ENCODE measurements around the gene CCL18. TPM values are rescaled to one million over a fixed set of nuclear protein-coding genes. Genes with fewer than 3 reads are reported as not detected.

The CCL18 gene
- not detected in 2 replicates for total RNA-seq

GRCh38 chr17:36063786-36064541 is at the start of gene CCL18:
Gene CCL18 (plus strand): TSS chr17:36064272. CDS start chr17:36064343, 71 bp downstream.

GRCh38 chr17:36017799-36018198 is 46.3 kb upstream of the CCL18 start, which contains the start of gene CCL23:
Gene CCL23 (minus strand): TSS chr17:36017972. CDS start chr17:36017897, 75 bp downstream.

GRCh38 chr17:36089888-36090836 is 26.1 kb downstream of the CCL18 start, which contains the start of gene CCL3:
Gene CCL3 (minus strand): TSS chr17:36090143. CDS start chr17:36090058, 85 bp downstream.

GRCh38 chr17:36103401-36103975 is 39.4 kb downstream of the CCL18 start, which contains the start of gene CCL4:
Gene CCL4 (plus strand): TSS chr17:36103827. CDS start chr17:36103906, 79 bp downstream.

Other genes with a start within 250 kb of the CCL18 start
- not detected in 2 replicates for gene HEATR9, start 195.4 kb upstream of the CCL18 start, total RNA-seq
- 1.6 TPM in 1 of 2 replicates, not detected in the other for gene CCL5, start 183.9 kb upstream of the CCL18 start, total RNA-seq
- gene RDM1, start 133.5 kb upstream of the CCL18 start, total RNA-seq, result not detected in 2 replicates
- gene LYZL6, start 120.6 kb upstream of the CCL18 start, total RNA-seq, result not detected in 2 replicates
- not detected in 2 replicates for gene CCL16, start 82.8 kb upstream of the CCL18 start, total RNA-seq
- gene CCL14, start 77.5 kb upstream of the CCL18 start, total RNA-seq, result 0.90 and 4.9 TPM in 2 replicates
- not detected in 2 replicates for gene CCL15, start 62.7 kb upstream of the CCL18 start, total RNA-seq
- gene CCL23, start 46.3 kb upstream of the CCL18 start, total RNA-seq, result not detected in 2 replicates
- gene CCL3, start 25.9 kb downstream of the CCL18 start, total RNA-seq, result not detected in 2 replicates
- not detected in 2 replicates for gene CCL4, start 39.6 kb downstream of the CCL18 start, total RNA-seq
- 1.9 TPM in 1 of 2 replicates, not detected in the other for gene TBC1D3B, start 112.4 kb downstream of the CCL18 start, total RNA-seq
- not detected in 2 replicates for gene CCL3L1, start 132.5 kb downstream of the CCL18 start, total RNA-seq
- not detected in 2 replicates for gene CCL4L2, start 146.8 kb downstream of the CCL18 start, total RNA-seq
- gene TBC1D3I, start 200.3 kb downstream of the CCL18 start, total RNA-seq, result 0.32 TPM in 1 of 2 replicates, not detected in the other